Stomach (tissue), 4 donors: ENCODE data around the gene PCBP3.

Source experiments
- CTCF ChIP-seq, 7 experiments: fragments of 450-650 bp in 4 of 7; fragments of 200-600 bp in 3 of 7; sonication (generic) in 3 of 7; IDR thresholded peaks; one replicate each; pipeline ENCODE4 v1.5.1; 2016 to 2019; ENCODE audit warnings: antibody characterized with exemption in 7 of 7, control low read depth in 2 of 7, mild to moderate bottlenecking in 1 of 7
- EP300 ChIP-seq: sonication (generic); formaldehyde crosslinking; IDR thresholded peaks from one replicate; pipeline ENCODE4 v1.6.1; 2017; ENCODE audit warnings: antibody characterized with exemption
- POLR2A ChIP-seq, 4 donors: fragments of 450-650 bp; IDR thresholded peaks; one replicate each; pipeline ENCODE4 v1.6.1; 2016; ENCODE audit warnings: antibody characterized with exemption in 4 of 4, control low read depth in 2 of 4, mild to moderate bottlenecking in 1 of 4, moderate library complexity in 1 of 4
- POLR2AphosphoS5 ChIP-seq, 3 donors: sonication (generic); formaldehyde crosslinking; IDR thresholded peaks; one replicate each; pipeline ENCODE4 v1.6.1; 2016; ENCODE audit warnings: antibody characterized with exemption in 3 of 3

GRCh38 chr21:45865106-45865835, 221.7 kb downstream of the PCBP3 start:
- TF ChIP-seq EP300 (no peak), CTCF (IDR thresholded peaks at IDR 0.05) (no peak), POLR2A (IDR thresholded peaks at IDR 0.05) (no peak), POLR2AphosphoS5 (IDR thresholded peaks at IDR 0.05) (no peak)
